Fibroblast of lung (primary cell): ENCODE measurements around the gene TERT.

Experiments
- CTCF ChIP-seq, 2 donors: IDR thresholded peaks in 1 of 2; conservative IDR thresholded peaks in 1 of 2; 1 replicate in 1 of 2; 2 replicates in 1 of 2; pipeline ENCODE4 v1.5.1; 2011 to 2012; ENCODE audit warnings: low read length in 2 of 2, control low read depth in 1 of 2, inconsistent platforms in 1 of 2, low read depth in 1 of 2, mild to moderate bottlenecking in 1 of 2
- EZH2 ChIP-seq: IDR thresholded peaks from 2 replicates; pipeline ENCODE4 v1.5.1; 2012; ENCODE audit warnings: low read length, control low read depth, mild to moderate bottlenecking; ENCODE audit errors: missing control alignments

- TF ChIP-seq CTCF (conservative IDR thresholded peaks at IDR 0.05 in 1 of 2, IDR thresholded peaks at IDR 0.05 in 1 of 2; ENCODE audit: low read depth in 1 of 2, low read length in 2 of 2) (no peak), EZH2 (no peak)
Measured at GRCh38 chr5:1336749-1337488, 42.1 kb upstream of the TERT start.
